ENCODE data around the gene ARF3. TPM values are rescaled to one million over a fixed set of nuclear protein-coding genes. Genes with fewer than 3 reads are reported as not detected.

The ARF3 gene
- total RNA-seq, 1 experiment from 2014 or later: 263 TPM

DNA sequence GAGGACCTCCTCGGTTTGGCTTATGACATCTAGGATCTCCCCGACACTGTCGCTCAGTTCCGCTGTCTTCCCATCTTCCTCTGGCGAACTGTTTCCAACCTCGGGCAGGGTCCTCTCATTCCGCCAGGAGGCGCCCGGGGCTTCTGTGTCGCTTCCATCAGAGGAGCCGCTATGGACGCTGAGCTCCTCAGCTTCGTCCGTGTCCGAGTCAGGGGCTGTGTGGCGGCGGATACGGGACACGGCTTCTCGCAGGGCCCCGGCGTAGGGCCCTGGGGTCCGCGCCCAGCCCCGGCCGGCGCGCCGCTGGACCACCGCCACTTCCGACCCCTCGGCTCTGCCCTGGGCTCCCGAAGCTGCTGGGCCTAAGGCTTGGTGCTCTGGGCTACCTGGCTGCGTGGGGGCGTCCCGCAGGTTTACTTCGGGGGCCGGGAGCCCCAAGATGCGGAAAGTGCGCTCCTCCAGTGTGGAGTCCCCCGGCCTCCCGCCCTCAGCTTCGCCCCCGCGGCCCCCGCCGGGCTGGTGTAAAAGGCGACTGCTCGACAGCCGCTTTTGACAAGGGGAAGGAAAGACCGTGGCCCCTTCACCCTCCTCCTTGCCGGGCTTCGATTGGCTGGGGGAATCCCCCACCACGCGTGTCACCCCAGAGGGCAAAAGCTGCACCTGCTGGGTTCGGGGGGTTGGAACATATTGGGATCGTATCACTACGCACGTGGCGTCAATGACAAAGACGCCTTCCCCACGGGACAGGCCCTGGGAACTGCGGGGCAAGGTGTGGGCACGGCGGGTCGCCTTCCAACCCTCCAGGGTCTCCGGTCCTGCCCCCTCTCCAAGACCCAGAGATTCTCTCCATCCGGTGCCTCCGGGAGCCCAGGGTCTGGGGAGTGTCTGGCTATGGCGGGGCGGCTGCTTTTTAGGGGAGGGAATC, 39.8 kb upstream of the ARF3 start:
- H3K4me2 ChIP-seq (ENCODE audit: insufficient read depth, insufficient read length, low read length): peak overlapping the region; percentile 53
- H2BK12ac ChIP-seq (ENCODE audit: insufficient read length, low read depth, low read length): no peak overlapping the region
- H3K4ac ChIP-seq (ENCODE audit: low read depth, low read length): no peak overlapping the region
- Mint-ChIP-seq H3K9me3 (0 out of 5 replicates have a peak, but pooled peaks cover 0 to 4% of the 10 kb centered on the region in 2 experiments), H3K27me3 (ENCODE audit: low read depth) (peaks cover 86% of the 10 kb centered on the region), H3K36me3 (ENCODE audit: insufficient read depth in 1 of 3, low read depth in 3 of 3) (peaks cover 2 to 3% (median 2%) of the 10 kb centered on the region in 3 experiments; a peak in 4 of 7 replicates), H3K4me3 (peak overlapping the region; percentile 51 to 77), H3K27ac (no peak overlapping the region), H3K4me1 (peaks cover 13 to 36% of the 10 kb centered on the region in 2 experiments)
- no peak overlapping the region for H4K8ac ChIP-seq (replicated peaks; ENCODE audit: insufficient read length, low read depth, low read length)
- no peak overlapping the region for H3K56ac ChIP-seq (ENCODE audit: insufficient read length, low read depth, low read length)
- no peak overlapping the region for H2BK120ac ChIP-seq (ENCODE audit: low read depth, low read length, poor library complexity, severe bottlenecking)
- peak; percentile 89 for DNase-seq
- H3K79me1 ChIP-seq (ENCODE audit: insufficient read depth, low read depth, low read length, poor library complexity, severe bottlenecking): no peaks in the 10 kb centered on the region
- H2BK20ac ChIP-seq (ENCODE audit: low read depth, low read length, poor library complexity, severe bottlenecking): no peak overlapping the region
- H3K27ac ChIP-seq (ENCODE audit: insufficient read length, low read depth, low read length): no peak overlapping the region
- no peak overlapping the region for H3T11ph ChIP-seq (ENCODE audit: low read length)
- no peak overlapping the region for H3K14ac ChIP-seq (ENCODE audit: insufficient read depth, low read length)
- no peaks in the 10 kb centered on the region for H3K4me1 ChIP-seq (ENCODE audit: insufficient read depth, low read length)
- no peak overlapping the region for H3K9ac ChIP-seq (ENCODE audit: extremely low read depth, insufficient read length, low read length)
- H2BK15ac ChIP-seq (ENCODE audit: low read depth, low read length): no peak overlapping the region
- WGBS (ENCODE audit: extremely low coverage, insufficient read length, low lambda C conversion rate): no CpG with 5 or more reads among the region's 71 CpGs
- peak; percentile 83 for TF ChIP-seq CTCF (conservative IDR thresholded peaks at IDR 0.05)
- no peaks in the 10 kb centered on the region for H3K9me3 ChIP-seq (ENCODE audit: control insufficient read depth, low read depth, low read length)
- peaks cover 46% of the 10 kb centered on the region; the same call in 1 of the 2 replicates for H3K27me3 ChIP-seq (ENCODE audit: insufficient read depth, low read length)
- H4K91ac ChIP-seq (ENCODE audit: insufficient read length, low read depth, low read length): no peak overlapping the region
- H4K20me1 ChIP-seq (ENCODE audit: control insufficient read depth, insufficient read depth, insufficient read length): no peaks in the 10 kb centered on the region
- H3K79me2 ChIP-seq (ENCODE audit: insufficient read depth, low read length): no peaks in the 10 kb centered on the region
- no peak overlapping the region for H3K23ac ChIP-seq (ENCODE audit: insufficient read length, low read depth, low read length)
- H2BK5ac ChIP-seq (ENCODE audit: insufficient read length, low read length): no peak overlapping the region
- H2AFZ ChIP-seq (ENCODE audit: low read length): no peak overlapping the region
- no peak overlapping the region for H2AK5ac ChIP-seq (ENCODE audit: insufficient read length, low read length)
- peaks cover 27% of the 10 kb centered on the region for H3K23me2 ChIP-seq (ENCODE audit: insufficient read length, low read depth, low read length, poor library complexity, severe bottlenecking)
- H4K5ac ChIP-seq (ENCODE audit: insufficient read length, low read depth, low read length): no peak overlapping the region
- no peak overlapping the region for H3K18ac ChIP-seq (ENCODE audit: insufficient read length, low read depth, low read length)
